Erythroblast (primary cell): ENCODE results near the gene TCF19.
"Not testable (repeated sequence)": the region's sequence is repeated elsewhere in the genome, so short reads cannot be mapped to it uniquely, and the experiment has no call there.

Source experiments
- DNase-seq, 2 experiments: peaks; one replicate each; lab custom pipeline; 2025; lab: John Stamatoyannopoulos, UW
- GATA1 ChIP-seq: IDR thresholded peaks from 2 replicates; pipeline ENCODE4 v1.6.1; 2011; ENCODE audit warnings: low read depth, mild to moderate bottlenecking, control low read depth, low read length, moderate library complexity
- POLR2A ChIP-seq: IDR thresholded peaks from 2 replicates; pipeline ENCODE4 v1.6.1; 2011; ENCODE audit warnings: mild to moderate bottlenecking, low read length

The TCF19 gene

DNA sequence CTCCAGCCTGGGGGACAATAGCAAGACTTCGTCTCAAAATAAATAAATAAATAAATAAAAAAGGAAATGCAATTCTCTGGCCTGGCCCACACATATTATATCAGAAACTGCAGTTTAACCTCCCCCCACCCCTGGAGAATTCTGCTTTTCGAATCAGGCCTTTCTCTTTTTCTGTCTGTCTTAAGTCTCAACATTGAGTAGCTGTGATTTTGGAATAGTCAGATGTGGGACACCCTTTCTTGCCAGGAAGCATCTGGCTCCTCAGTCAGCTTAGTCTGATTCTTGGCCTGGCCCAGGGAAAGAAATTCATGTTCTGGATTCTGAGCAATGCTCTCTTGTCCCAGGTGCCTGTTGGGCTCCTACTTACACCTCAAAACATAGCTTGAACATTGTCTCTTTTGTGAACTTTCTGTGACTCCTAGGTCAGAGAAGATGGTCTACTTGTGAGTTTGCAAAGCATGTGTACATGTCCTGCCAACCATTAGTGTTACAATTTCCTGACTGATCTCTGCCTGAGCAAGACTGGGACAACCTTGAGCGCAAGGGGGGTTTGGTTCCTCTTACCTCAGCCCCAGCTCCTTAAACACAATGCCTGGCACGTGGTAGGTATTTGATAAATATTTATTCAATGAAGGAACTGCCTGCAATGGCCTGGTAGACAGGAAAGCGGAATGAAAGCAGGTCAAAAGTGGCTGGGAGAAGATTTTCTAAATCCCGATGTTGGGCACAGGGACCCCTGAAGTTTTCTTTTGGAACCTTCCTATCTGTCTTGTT, 35.9 kb downstream of the TCF19 start:
- TF ChIP-seq GATA1 (no peak), POLR2A (no peak)
- no peak for DNase-seq

- DNase-seq: not testable (repeated sequence)
These were observed 37.1 kb downstream of the TCF19 start for GRCh38 chr6:31195308-31195979.

GRCh38 chr6:31196251-31197022, 38.0 kb downstream of the TCF19 start:
- DNase-seq: not testable (repeated sequence)

GRCh38 chr6:31197559-31198305, 39.3 kb downstream of the TCF19 start:
- TF ChIP-seq POLR2A (peak; percentile 88), GATA1 (no peak)

DNA sequence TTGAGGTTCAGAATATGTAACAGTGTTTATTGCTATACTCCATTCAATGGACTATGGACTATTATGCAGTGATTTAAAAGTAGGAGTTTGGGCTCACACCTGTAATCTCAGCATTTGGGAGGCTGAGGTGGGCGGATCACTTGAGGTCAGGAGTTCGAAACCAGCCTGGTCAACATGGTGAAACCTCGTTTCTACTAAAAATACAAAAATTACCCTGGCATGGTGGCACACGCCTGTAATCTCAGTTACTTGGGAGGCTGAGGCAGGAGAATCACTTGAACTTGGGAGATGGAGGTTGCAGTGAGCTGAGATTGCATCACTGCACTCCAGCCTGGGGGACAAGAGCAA, 40.7 kb downstream of the TCF19 start:
- DNase-seq: not testable (repeated sequence)

More at GRCh38 chr6:31197559-31198305, 39.3 kb downstream of the TCF19 start:
- DNase-seq: peak; percentile 97

DNA sequence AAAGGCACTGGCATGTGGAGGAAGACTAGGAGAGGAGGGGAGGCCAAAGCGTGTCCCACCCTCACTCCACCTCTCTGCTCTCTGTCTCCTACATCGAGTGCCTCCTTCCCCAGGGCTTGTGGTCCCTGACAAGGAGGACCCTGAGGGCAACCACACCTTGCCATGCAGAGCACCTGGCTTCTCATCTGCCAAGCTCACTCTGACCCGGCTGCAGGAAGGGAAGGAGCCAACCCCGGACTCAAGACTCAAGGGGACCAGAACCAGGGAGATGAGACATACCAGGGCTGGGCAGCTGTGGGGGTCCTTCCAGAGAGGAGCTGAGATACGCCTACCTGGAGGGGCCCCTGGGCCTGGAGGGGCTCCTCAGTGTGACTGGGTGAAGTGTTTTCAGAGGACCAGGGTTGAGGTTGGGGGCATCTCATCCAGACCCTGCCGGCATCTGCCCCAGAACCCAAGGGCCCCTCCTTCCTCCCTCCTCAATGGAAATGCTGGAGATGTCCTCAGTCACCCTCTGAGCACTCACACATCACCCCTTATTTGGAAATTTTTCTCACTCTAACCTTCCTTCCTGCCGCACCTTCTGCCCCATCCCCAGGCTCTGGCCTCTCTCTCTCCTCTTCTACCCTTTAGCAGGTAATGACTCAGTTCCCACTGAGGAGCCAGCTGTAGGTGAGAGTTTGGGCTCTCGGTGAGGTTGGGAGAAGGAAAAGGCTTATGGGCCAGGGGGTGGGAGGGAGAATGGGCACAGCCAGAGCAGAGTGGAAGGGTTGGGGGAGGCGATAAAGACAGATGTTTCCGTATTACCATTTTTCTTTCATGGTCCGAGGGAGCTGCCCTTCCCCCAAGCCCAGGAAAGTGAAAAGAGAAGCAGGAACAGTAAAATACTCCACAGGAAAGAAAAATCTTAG, 44.1 kb downstream of the TCF19 start:
- no peak for TF ChIP-seq GATA1
- no peak for TF ChIP-seq POLR2A
- DNase-seq: peak; percentile 20 to 56

GRCh38 chr6:31203345-31203979, 45.1 kb downstream of the TCF19 start:
- TF ChIP-seq POLR2A (peak; percentile 43), GATA1 (no peak)
- DNase-seq: peak; percentile 85 to 91

GRCh38 chr6:31204751-31205145, 46.4 kb downstream of the TCF19 start:
- no peak for DNase-seq
- TF ChIP-seq GATA1: no peak
- no peak for TF ChIP-seq POLR2A

DNA sequence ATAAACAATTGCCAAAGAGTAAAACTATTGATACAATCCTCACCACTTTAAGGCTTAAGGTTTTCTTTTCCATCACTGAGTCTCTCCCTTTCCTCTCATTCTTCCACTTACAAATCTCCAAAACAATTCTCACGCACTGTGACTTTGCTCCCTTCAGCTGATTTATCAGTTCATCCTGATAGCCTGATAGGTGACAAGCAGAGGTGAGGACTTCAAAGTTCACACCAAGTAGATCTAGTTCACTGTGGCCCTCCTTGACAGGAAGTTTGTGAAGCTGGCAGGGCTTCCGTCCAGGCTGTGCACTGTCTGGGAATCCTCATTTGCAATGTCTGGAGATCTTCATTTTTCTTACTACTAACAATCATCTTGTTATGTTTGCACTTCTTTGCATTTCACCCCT, 47.2 kb downstream of the TCF19 start:
- peak in 1 of 2 experiments; percentile 36 for DNase-seq
- TF ChIP-seq GATA1: no peak
- TF ChIP-seq POLR2A: no peak

- TF ChIP-seq GATA1 (no peak), POLR2A (no peak)
- no peak for DNase-seq
These were observed 50.1 kb downstream of the TCF19 start for GRCh38 chr6:31208506-31208905.

DNA sequence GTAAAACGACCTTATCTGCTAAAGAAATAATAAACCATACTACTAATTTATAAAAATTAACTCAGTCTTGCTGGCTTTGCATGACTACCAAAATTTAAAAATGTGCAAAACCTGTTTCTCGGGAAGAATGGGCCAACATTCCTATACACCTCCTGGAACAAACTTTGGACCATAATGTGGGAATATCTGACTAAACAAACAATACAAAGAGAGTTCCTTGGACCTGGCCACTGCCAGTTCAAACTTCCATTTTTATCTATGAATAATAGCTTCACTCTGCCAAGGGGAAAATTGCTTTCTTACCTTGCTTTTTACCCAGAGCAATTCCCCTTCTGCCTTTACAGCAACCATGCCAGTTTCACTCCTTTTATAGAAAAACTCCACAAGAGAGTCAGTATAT, 50.7 kb downstream of the TCF19 start:
- TF ChIP-seq GATA1 (no peak), POLR2A (no peak)
- DNase-seq: no peak

DNA sequence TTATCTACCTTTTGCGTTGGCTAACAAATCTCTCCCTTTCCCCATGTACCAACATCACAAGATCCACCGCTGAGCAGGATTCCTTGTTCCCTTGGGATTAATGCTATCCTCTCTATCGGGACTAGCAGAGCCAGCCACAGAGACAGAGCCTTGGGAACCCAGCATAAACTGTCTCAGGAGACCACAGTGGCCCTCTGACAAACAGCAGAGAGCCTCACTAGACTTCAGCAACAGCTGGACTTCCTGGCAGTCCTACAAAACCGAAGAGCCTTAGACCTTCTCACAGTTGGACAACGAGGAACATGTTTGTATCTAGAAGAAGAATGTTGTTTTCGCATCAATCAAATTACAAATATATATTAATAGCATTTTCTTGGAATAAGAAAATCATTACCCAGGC, 51.7 kb downstream of the TCF19 start:
- DNase-seq: no peak

More for the DNA sequence above, 51.7 kb downstream of the TCF19 start:
- TF ChIP-seq POLR2A (no peak), GATA1 (no peak)
